H9 (cell line): ENCODE measurements around the gene LRMDA. TPM values are rescaled to one million over a fixed set of nuclear protein-coding genes. Genes with fewer than 3 reads are reported as not detected.

Experiments used
- DNase-seq: peaks from one replicate; pipeline ENCODE4 v3.0.0-alpha.2; 2017
- H2AFZ ChIP-seq: one replicate; pipeline ENCODE4 v1.6.1; 2013; ENCODE audit warnings: mild to moderate bottlenecking, low read length, control low read depth, moderate library complexity
- H2AK5ac ChIP-seq: 2 replicates; pipeline ENCODE4 v1.6.1; 2013; ENCODE audit warnings: low read length, control low read depth, mixed read lengths; ENCODE audit not compliant: insufficient read length
- H2BK120ac ChIP-seq: one replicate; pipeline ENCODE4 v1.6.1; 2013; ENCODE audit warnings: low read depth, mild to moderate bottlenecking, low read length, control low read depth, inconsistent platforms; ENCODE audit not compliant: poor library complexity, severe bottlenecking
- H2BK12ac ChIP-seq: 2 replicates; pipeline ENCODE4 v1.6.1; 2013; ENCODE audit warnings: low read length, control low read depth, mixed read lengths, low read depth; ENCODE audit not compliant: insufficient read length
- H2BK15ac ChIP-seq: 2 replicates; pipeline ENCODE4 v1.6.1; 2013; ENCODE audit warnings: low read depth, low read length, control low read depth
- H2BK20ac ChIP-seq: one replicate; pipeline ENCODE4 v1.6.1; 2013; ENCODE audit warnings: low read depth, mild to moderate bottlenecking, low read length, control low read depth, inconsistent platforms; ENCODE audit not compliant: poor library complexity, severe bottlenecking
- H2BK5ac ChIP-seq: 2 replicates; pipeline ENCODE4 v1.6.1; 2013; ENCODE audit warnings: low read length, control low read depth, mixed read lengths; ENCODE audit not compliant: insufficient read length
- H3K14ac ChIP-seq: 2 replicates; pipeline ENCODE4 v1.6.1; 2013; ENCODE audit warnings: low read length, control low read depth; ENCODE audit not compliant: insufficient read depth
- H3K18ac ChIP-seq: 2 replicates; pipeline ENCODE4 v1.6.1; 2013; ENCODE audit warnings: low read depth, mild to moderate bottlenecking, mixed read lengths, low read length, control low read depth; ENCODE audit not compliant: insufficient read length
- H3K23ac ChIP-seq: 2 replicates; pipeline ENCODE4 v1.6.1; 2013; ENCODE audit warnings: low read length, control low read depth, mixed read lengths, low read depth; ENCODE audit not compliant: insufficient read length
- H3K23me2 ChIP-seq: 2 replicates; pipeline ENCODE4 v1.6.1; 2013; ENCODE audit warnings: low read depth, mild to moderate bottlenecking, mixed read lengths, low read length, control low read depth; ENCODE audit not compliant: insufficient read length, poor library complexity, severe bottlenecking
- H3K27ac ChIP-seq: 2 replicates; pipeline ENCODE4 v1.5.1; 2013; ENCODE audit warnings: low read length, control low read depth, mixed read lengths, low read depth; ENCODE audit not compliant: insufficient read length
- H3K27me3 ChIP-seq: 2 replicates; pipeline ENCODE4 v1.6.1; 2013; ENCODE audit warnings: low read length, control low read depth, inconsistent platforms; ENCODE audit not compliant: insufficient read depth
- H3K4ac ChIP-seq: 2 replicates; pipeline ENCODE4 v1.6.1; 2013; ENCODE audit warnings: low read depth, mild to moderate bottlenecking, control low read depth, inconsistent platforms, low read length, moderate library complexity
- H3K4me1 ChIP-seq: 2 replicates; pipeline ENCODE4 v1.6.1; 2013; ENCODE audit warnings: low read length, control low read depth, inconsistent platforms; ENCODE audit not compliant: insufficient read depth
- H3K4me2 ChIP-seq: 2 replicates; pipeline ENCODE4 v1.6.1; 2013; ENCODE audit warnings: low read length, control low read depth, mixed read lengths; ENCODE audit not compliant: insufficient read length, insufficient read depth
- H3K56ac ChIP-seq: 2 replicates; pipeline ENCODE4 v1.6.1; 2013; ENCODE audit warnings: low read depth, mild to moderate bottlenecking, mixed read lengths, low read length, control low read depth; ENCODE audit not compliant: insufficient read length
- H3K79me1 ChIP-seq: 2 replicates; pipeline ENCODE4 v1.6.1; 2013; ENCODE audit warnings: low read depth, mild to moderate bottlenecking, moderate library complexity, low read length, control low read depth, inconsistent platforms; ENCODE audit not compliant: insufficient read depth, poor library complexity, severe bottlenecking
- H3K79me2 ChIP-seq: 2 replicates; pipeline ENCODE4 v1.6.1; 2013; ENCODE audit warnings: low read length, control low read depth, inconsistent platforms; ENCODE audit not compliant: insufficient read depth
- H3K9ac ChIP-seq: 2 replicates; pipeline ENCODE4 v1.6.1; 2013; ENCODE audit warnings: low read length, control low read depth, mixed read lengths; ENCODE audit not compliant: insufficient read length; ENCODE audit errors: extremely low read depth
- H3K9me3 ChIP-seq: one replicate; pipeline ENCODE4 v1.6.1; 2013; ENCODE audit warnings: low read depth, low read length, inconsistent platforms; ENCODE audit not compliant: control insufficient read depth
- H3T11ph ChIP-seq: one replicate; pipeline ENCODE4 v1.6.1; 2013; ENCODE audit warnings: mild to moderate bottlenecking, low read length, control low read depth, inconsistent platforms
- H4K20me1 ChIP-seq: one replicate; pipeline ENCODE4 v1.6.1; 2013; ENCODE audit not compliant: control insufficient read depth, insufficient read length, insufficient read depth
- H4K5ac ChIP-seq: 2 replicates; pipeline ENCODE4 v1.6.1; 2013; ENCODE audit warnings: low read depth, mild to moderate bottlenecking, mixed read lengths, low read length, control low read depth; ENCODE audit not compliant: insufficient read length
- H4K8ac ChIP-seq: replicated peaks from 2 replicates; pipeline ENCODE4 v1.6.1; 2013; ENCODE audit warnings: low read length, control low read depth, mixed read lengths, low read depth; ENCODE audit not compliant: insufficient read length
- H4K91ac ChIP-seq: 2 replicates; pipeline ENCODE4 v1.6.1; 2013; ENCODE audit warnings: low read depth, mild to moderate bottlenecking, moderate library complexity, mixed read lengths, low read length, control low read depth; ENCODE audit not compliant: insufficient read length
- H3K27ac Mint-ChIP-seq, 3 experiments: 2 replicates in 2 of 3; 3 replicates in 1 of 3; pipeline ENCODE4 v1.8.0; 2020 to 2021; ENCODE audit warnings: mixed read lengths in 3 of 3, mild to moderate bottlenecking in 1 of 3, moderate library complexity in 1 of 3
- H3K27me3 Mint-ChIP-seq: 2 replicates; pipeline ENCODE4 v1.8.0; 2021; ENCODE audit warnings: low read depth, mild to moderate bottlenecking, moderate library complexity, mixed read lengths
- H3K36me3 Mint-ChIP-seq, 3 experiments: 2 replicates in 2 of 3; 3 replicates in 1 of 3; pipeline ENCODE4 v1.8.0; 2020 to 2021; ENCODE audit warnings: low read depth in 3 of 3, mixed read lengths in 3 of 3; ENCODE audit not compliant: insufficient read depth in 1 of 3
- H3K4me1 Mint-ChIP-seq, 2 experiments: 2 replicates each; pipeline ENCODE4 v1.8.0; 2020; ENCODE audit warnings: mixed read lengths in 2 of 2
- H3K4me3 Mint-ChIP-seq, 2 experiments: 2 replicates in 1 of 2; 3 replicates in 1 of 2; pipeline ENCODE4 v1.8.0; 2020 to 2021; ENCODE audit warnings: mild to moderate bottlenecking in 2 of 2, mixed read lengths in 2 of 2, moderate library complexity in 1 of 2
- H3K9me3 Mint-ChIP-seq, 2 experiments: 2 replicates in 1 of 2; 3 replicates in 1 of 2; pipeline ENCODE4 v1.8.0; 2020; ENCODE audit warnings: mild to moderate bottlenecking in 2 of 2, mixed read lengths in 2 of 2, moderate library complexity in 1 of 2
- total RNA-seq: library from RNA; stranded (reverse); gene quantifications from 2 replicates; pipeline ENCODE4 v1.2.1, GENCODE V29; 2021
- TF ChIP-seq, protein P1 (sequence below): fragments of 200-600 bp; sonication (generic); conservative IDR thresholded peaks from 3 replicates; pipeline ENCODE4 v1.8.0; 2021; ENCODE audit warnings: antibody characterized with exemption, mild to moderate bottlenecking

The LRMDA gene
- total RNA-seq, 1 experiment from 2014 or later: 1.8 TPM

DNA sequence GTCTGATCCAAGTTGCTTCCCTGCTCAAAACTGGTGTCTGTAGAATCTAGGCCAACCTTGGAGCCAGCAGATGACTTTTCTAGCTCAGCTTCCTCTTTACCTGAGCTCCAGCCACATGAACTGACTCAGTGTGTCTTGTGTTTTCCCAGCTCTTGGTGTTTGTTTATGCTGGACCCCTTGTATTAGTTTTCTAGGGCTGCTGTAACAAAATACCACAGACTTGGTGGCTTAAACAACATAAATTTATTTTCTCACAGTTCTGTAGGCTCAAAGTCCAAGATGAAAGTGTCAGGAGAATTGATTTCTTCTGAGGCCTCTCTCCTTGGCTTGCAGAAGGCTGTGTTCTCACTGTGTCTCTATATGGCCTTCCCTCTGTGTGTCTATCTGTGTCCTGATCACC is 45.1 kb downstream of the LRMDA start:
- TF ChIP-seq, protein P1, sequence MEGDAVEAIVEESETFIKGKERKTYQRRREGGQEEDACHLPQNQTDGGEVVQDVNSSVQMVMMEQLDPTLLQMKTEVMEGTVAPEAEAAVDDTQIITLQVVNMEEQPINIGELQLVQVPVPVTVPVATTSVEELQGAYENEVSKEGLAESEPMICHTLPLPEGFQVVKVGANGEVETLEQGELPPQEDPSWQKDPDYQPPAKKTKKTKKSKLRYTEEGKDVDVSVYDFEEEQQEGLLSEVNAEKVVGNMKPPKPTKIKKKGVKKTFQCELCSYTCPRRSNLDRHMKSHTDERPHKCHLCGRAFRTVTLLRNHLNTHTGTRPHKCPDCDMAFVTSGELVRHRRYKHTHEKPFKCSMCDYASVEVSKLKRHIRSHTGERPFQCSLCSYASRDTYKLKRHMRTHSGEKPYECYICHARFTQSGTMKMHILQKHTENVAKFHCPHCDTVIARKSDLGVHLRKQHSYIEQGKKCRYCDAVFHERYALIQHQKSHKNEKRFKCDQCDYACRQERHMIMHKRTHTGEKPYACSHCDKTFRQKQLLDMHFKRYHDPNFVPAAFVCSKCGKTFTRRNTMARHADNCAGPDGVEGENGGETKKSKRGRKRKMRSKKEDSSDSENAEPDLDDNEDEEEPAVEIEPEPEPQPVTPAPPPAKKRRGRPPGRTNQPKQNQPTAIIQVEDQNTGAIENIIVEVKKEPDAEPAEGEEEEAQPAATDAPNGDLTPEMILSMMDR: no peak
- peaks cover 26 to 27% of the 10 kb centered on the region in 2 experiments for H3K4me1 Mint-ChIP-seq

More for the DNA sequence above, 45.1 kb downstream of the LRMDA start:
- H3K4me1 ChIP-seq: peaks cover 10% of the 10 kb centered on the region; the same call in 1 of the 2 replicates
- H4K8ac ChIP-seq: no peak overlapping the region
- no peak overlapping the region for H3K9ac ChIP-seq
- H3K4me3 Mint-ChIP-seq: no peak overlapping the region
- no peak overlapping the region for H2BK15ac ChIP-seq
- H2BK20ac ChIP-seq: no peak overlapping the region
- no peak overlapping the region for H3K27ac ChIP-seq
- no peaks in the 10 kb centered on the region for H3K23me2 ChIP-seq
- H3K14ac ChIP-seq: no peak overlapping the region
- no peak overlapping the region for H4K5ac ChIP-seq
- no peak overlapping the region for H2BK5ac ChIP-seq
- H3K4me2 ChIP-seq: no peak overlapping the region
- no peaks in the 10 kb centered on the region for H3K9me3 ChIP-seq
- no peak overlapping the region for H3K56ac ChIP-seq
- no peaks in the 10 kb centered on the region for H3K79me2 ChIP-seq
- peaks cover 3 to 5% of the 10 kb centered on the region in 2 experiments; a peak in 4 of 5 replicates for H3K9me3 Mint-ChIP-seq
- peaks cover 0 to 16% (median 0%) of the 10 kb centered on the region in 3 experiments; a peak in 3 of 7 replicates for H3K36me3 Mint-ChIP-seq
- H4K91ac ChIP-seq: no peak overlapping the region
- no peak for DNase-seq
- H2BK12ac ChIP-seq: no peak overlapping the region
- H3K79me1 ChIP-seq: no peaks in the 10 kb centered on the region
- peaks cover 61% of the 10 kb centered on the region for H3K27me3 Mint-ChIP-seq
- H3K23ac ChIP-seq: no peak overlapping the region
- no peak overlapping the region for H2AFZ ChIP-seq
- H3T11ph ChIP-seq: no peak overlapping the region
- H3K18ac ChIP-seq: no peak overlapping the region
- no peak overlapping the region for H3K27ac Mint-ChIP-seq
- no peak overlapping the region for H3K4ac ChIP-seq
- no peaks in the 10 kb centered on the region for H4K20me1 ChIP-seq
- no peaks in the 10 kb centered on the region; the same call in 1 of the 2 replicates for H3K27me3 ChIP-seq
- H2AK5ac ChIP-seq: no peak overlapping the region
- H2BK120ac ChIP-seq: no peak overlapping the region
